NT2/D1 (cell line): Measurements from ENCODE around the gene INIP.

Experiments
- SUZ12 ChIP-seq: IDR thresholded peaks from 2 replicates; pipeline ENCODE4 v1.6.1; 2011; ENCODE audit not compliant: insufficient read length, insufficient read depth; ENCODE audit errors: extremely low read depth
- YY1 ChIP-seq: IDR thresholded peaks from 2 replicates; pipeline ENCODE4 v1.6.1; 2011; ENCODE audit not compliant: insufficient read length, insufficient read depth
- ZNF274 ChIP-seq: IDR thresholded peaks from 2 replicates; pipeline ENCODE4 v1.6.1; 2011; ENCODE audit warnings: mild to moderate bottlenecking, low read depth, low read length

GRCh38 chr9:112754578-112754977 is 36.7 kb upstream of the INIP start:
- TF ChIP-seq YY1 (no peak), ZNF274 (no peak), SUZ12 (no peak)
